Neural cell (in vitro differentiated cells): ENCODE measurements around the gene HS3ST5.

Experiments used
- CTCF ChIP-seq: fragments of 450-650 bp; IDR thresholded peaks from 2 replicates; pipeline ENCODE4 v1.5.1; 2014; ENCODE audit warnings: antibody characterized with exemption, mild to moderate bottlenecking, moderate library complexity; ENCODE audit not compliant: poor library complexity, severe bottlenecking
- REST ChIP-seq: IDR thresholded peaks from 2 replicates; pipeline ENCODE4 v1.6.1; 2012; ENCODE audit warnings: borderline replicate concordance

GRCh38 chr6:114101255-114101654, 241.6 kb downstream of the HS3ST5 start:
- TF ChIP-seq CTCF (no peak), REST (no peak)
